Kidney glomerular epithelial cell (primary cell): Measurements from ENCODE around the gene ROBO2.

Experiments
- DNase-seq: peaks from one replicate; lab custom pipeline; 2025; lab: John Stamatoyannopoulos, UW

ROBO2 gene

DNA sequence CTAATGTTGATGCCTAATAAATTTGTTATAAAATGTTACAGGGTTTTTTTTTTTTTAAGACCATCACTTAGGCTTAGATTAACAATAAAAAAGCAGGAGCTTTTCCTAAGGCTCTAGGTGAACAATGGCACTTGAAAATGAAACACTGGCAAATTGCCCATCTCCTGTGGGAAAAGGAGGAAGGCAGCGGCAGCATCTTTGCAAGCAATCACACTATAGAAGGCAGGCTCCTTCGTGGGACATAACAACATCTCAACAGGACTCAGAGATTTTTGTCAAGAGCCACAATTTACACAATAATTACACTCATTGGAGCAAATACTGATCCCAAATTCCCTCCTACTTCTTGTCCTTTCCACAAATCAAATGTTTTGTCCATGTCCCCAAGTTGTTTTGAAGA lies 646.7 kb downstream of the ROBO2 start:
- no peak for DNase-seq

DNA sequence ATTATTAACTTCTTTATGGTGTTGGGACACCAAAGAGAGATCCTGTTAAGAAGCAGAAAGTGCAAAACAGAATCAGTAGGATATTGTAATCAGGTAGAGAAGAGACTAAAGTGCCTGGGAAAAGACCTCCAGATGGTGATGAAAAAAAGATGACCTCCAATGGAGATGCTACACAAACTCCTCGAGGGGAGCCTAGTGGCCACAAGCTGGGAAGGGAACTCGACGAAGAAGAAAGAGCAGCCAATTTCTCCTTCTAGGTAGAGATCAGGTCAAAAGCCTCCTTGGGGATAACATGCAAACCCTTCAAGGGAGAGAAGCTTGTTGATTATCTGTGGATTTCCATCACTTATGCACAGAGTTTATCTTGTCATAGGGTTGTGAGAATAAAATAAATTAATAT lies 647.6 kb downstream of the ROBO2 start:
- no peak for DNase-seq

- DNase-seq: no peak
These were observed 650.5 kb downstream of the ROBO2 start for GRCh38 chr3:77690284-77690845.

GRCh38 chr3:77693147-77693546 lies 653.2 kb downstream of the ROBO2 start:
- no peak for DNase-seq

DNA sequence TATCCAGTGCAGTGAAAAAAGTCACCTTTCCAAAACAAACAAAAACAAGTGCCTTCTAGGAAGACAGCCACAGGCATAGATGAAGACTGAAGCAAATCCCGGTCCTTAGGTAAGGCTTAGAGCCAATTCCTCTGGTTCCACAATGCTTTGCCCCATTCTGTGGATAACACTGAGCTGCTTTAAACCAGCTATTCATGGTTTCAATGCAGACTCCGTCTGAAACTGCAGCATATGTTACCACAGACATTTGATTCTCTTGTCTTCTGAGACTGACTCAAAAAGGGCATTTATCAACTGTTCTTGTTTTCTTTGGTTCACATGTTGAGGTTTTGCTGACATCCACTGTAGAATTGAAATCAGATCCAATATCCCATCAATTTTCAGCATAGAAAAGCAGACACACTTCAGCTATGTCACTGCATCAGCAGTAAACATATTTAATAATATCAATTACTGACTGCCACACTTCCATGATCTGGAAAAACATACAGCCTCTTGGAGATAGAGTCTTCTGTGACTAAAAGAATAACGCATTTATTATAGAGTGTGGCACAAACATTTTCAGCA lies 659.3 kb downstream of the ROBO2 start:
- DNase-seq: no peak
